Endodermal cell (in vitro differentiated cells): ENCODE results near the gene HOXA1. TPM values are rescaled to one million over a fixed set of nuclear protein-coding genes. Genes with fewer than 3 reads are reported as not detected.
"Not testable (repeated sequence)": the region's sequence is repeated elsewhere in the genome, so short reads cannot be mapped to it uniquely, and the experiment has no call there.

Experiments
- DNase-seq: peaks from one replicate; pipeline ENCODE4 v3.0.0-alpha.2; 2017
- H3K27ac ChIP-seq: 2 replicates; pipeline ENCODE4 v1.5.1; 2013; ENCODE audit warnings: mild to moderate bottlenecking, low read depth, low read length, moderate library complexity
- H3K27me3 ChIP-seq: 2 replicates; pipeline ENCODE4 v1.6.1; 2013; ENCODE audit warnings: mild to moderate bottlenecking, low read length, moderate library complexity; ENCODE audit not compliant: insufficient read depth, control insufficient read depth, poor library complexity, severe bottlenecking
- H3K36me3 ChIP-seq: 2 replicates; pipeline ENCODE4 v1.7.0; 2013; ENCODE audit warnings: mild to moderate bottlenecking, low read length, moderate library complexity; ENCODE audit not compliant: control insufficient read depth, insufficient read depth
- H3K4me1 ChIP-seq: one replicate; pipeline ENCODE4 v1.7.0; 2013; ENCODE audit warnings: low read length; ENCODE audit not compliant: control insufficient read depth, insufficient read depth
- H3K4me3 ChIP-seq: 2 replicates; pipeline ENCODE4 v1.5.1; 2013; ENCODE audit warnings: mild to moderate bottlenecking, low read length, moderate library complexity
- H3K9ac ChIP-seq: 2 replicates; pipeline ENCODE4 v1.6.1; 2013; ENCODE audit warnings: mild to moderate bottlenecking, low read length, moderate library complexity; ENCODE audit not compliant: poor library complexity, severe bottlenecking; ENCODE audit errors: extremely low read depth
- H3K9me3 ChIP-seq: 2 replicates; pipeline ENCODE4 v1.6.1; 2013; ENCODE audit warnings: mild to moderate bottlenecking, low read length, moderate library complexity; ENCODE audit not compliant: control insufficient read depth
- H3K27ac Mint-ChIP-seq: 2 replicates; pipeline ENCODE4 v1.8.0; 2020; ENCODE audit warnings: mixed read lengths
- H3K27me3 Mint-ChIP-seq: 2 replicates; pipeline ENCODE4 v1.8.0; 2021; ENCODE audit warnings: mild to moderate bottlenecking, mixed read lengths; ENCODE audit not compliant: insufficient read depth
- H3K36me3 Mint-ChIP-seq: 2 replicates; pipeline ENCODE4 v1.8.0; 2020; ENCODE audit warnings: low read depth, mixed read lengths
- H3K4me1 Mint-ChIP-seq: 2 replicates; pipeline ENCODE4 v1.8.0; 2020; ENCODE audit warnings: mixed read lengths
- H3K4me3 Mint-ChIP-seq: 2 replicates; pipeline ENCODE4 v1.8.0; 2020; ENCODE audit warnings: mild to moderate bottlenecking, moderate library complexity, mixed read lengths
- H3K9me3 Mint-ChIP-seq: 2 replicates; pipeline ENCODE4 v1.8.0; 2020; ENCODE audit warnings: mild to moderate bottlenecking, mixed read lengths
- WGBS, 2 experiments: methylation state at CpG; one replicate each; pipeline versions ENCODE4 v1.1.5 to v1.1.7; 2013; ENCODE audit warnings: missing lambda C conversion rate in 2 of 2, mixed read lengths in 1 of 2; ENCODE audit not compliant: insufficient coverage in 1 of 2, insufficient read length in 1 of 2; 5-methylcytosine and 5-hydroxymethylcytosine counted together
- total RNA-seq, 2 donors: library from RNA; stranded (reverse); fragmentation: NEBNext Ultra II Directional in 1 of 2; extraction: Animal tissue kit (Norgen Biotek cat#: 25700) in 1 of 2; gene quantifications; 2 replicates in 1 of 2; 3 replicates in 1 of 2; pipeline ENCODE4 v1.2.1, GENCODE V29; 2021
- TF ChIP-seq, protein P1 (sequence below): fragments of 200-600 bp; sonication (generic); conservative IDR thresholded peaks from 2 replicates; pipeline ENCODE4 v1.5.0; 2021; ENCODE audit warnings: antibody characterized with exemption, mild to moderate bottlenecking

The HOXA1 gene
- total RNA-seq, 2 donors from 2014 or later, result not detected

DNA sequence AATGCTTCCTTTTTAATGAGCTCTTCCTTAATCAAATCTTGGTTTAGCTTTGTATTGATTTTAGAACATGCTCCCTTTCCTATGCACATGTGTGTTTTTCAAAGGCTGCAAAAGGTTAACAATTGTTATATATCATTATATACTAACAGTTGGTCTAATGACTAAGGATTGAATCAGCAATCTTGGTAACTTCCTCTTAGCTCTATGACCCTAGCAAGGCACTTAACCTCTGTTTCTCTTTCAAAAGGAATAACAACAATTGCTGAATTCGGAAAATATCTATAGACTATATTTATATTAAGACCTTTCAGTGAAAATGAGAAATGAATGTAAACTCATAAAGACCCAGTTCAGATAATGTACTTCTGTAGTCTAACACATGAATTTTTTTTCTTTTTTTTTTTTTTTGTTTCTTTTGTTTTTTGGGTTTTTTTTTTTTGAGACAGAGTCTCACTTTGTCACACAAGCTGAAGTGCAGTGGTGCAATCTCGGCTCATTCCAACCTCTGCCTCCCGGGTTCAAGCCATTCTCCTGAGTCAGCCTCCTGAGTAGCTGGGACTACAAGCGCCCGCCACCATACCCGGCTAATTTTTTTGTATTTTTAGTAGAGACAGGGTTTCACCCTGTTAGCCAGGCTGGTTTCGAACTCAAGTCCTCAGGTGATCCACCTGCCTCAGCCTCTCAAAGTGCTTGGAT is 48.8 kb downstream of the HOXA1 start:
- Mint-ChIP-seq H3K27ac (no peak overlapping the region), H3K9me3 (peaks cover 12% of the 10 kb centered on the region), H3K36me3 (no peaks in the 10 kb centered on the region), H3K4me1 (no peaks in the 10 kb centered on the region), H3K27me3 (peaks cover 10% of the 10 kb centered on the region), H3K4me3 (no peak overlapping the region)
- Histone ChIP-seq H3K4me3 (no peak overlapping the region), H3K27ac (no peak overlapping the region), H3K27me3 (no peaks in the 10 kb centered on the region), H3K9me3 (no peaks in the 10 kb centered on the region), H3K36me3 (no peaks in the 10 kb centered on the region), H3K9ac (no peak overlapping the region), H3K4me1 (no peaks in the 10 kb centered on the region)
- TF ChIP-seq, protein P1, sequence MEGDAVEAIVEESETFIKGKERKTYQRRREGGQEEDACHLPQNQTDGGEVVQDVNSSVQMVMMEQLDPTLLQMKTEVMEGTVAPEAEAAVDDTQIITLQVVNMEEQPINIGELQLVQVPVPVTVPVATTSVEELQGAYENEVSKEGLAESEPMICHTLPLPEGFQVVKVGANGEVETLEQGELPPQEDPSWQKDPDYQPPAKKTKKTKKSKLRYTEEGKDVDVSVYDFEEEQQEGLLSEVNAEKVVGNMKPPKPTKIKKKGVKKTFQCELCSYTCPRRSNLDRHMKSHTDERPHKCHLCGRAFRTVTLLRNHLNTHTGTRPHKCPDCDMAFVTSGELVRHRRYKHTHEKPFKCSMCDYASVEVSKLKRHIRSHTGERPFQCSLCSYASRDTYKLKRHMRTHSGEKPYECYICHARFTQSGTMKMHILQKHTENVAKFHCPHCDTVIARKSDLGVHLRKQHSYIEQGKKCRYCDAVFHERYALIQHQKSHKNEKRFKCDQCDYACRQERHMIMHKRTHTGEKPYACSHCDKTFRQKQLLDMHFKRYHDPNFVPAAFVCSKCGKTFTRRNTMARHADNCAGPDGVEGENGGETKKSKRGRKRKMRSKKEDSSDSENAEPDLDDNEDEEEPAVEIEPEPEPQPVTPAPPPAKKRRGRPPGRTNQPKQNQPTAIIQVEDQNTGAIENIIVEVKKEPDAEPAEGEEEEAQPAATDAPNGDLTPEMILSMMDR, result no peak
- DNase-seq, result no peak
- 92 to 93% methylated on average over 6 of the region's 7 CpGs for WGBS, 2 experiments

DNA sequence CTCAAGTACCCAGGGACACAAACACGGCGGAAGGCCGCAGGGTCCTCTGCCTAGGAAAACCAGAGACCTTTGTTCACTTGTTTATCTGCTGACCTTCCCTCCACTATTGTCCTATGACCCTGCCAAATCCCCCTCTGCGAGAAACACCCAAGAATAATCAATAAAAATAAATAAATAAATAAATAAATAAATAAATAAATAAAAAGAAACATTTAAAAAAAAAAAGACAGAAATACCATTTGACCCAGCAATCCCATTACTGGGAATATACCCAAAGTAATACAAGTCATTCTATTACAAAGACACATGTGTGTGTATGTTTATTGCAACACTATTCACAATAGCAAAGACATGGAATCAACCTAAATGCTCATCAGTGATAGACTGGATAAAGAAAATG is 49.8 kb downstream of the HOXA1 start:
- H3K4me1 Mint-ChIP-seq, H3K36me3 Mint-ChIP-seq, H3K27ac ChIP-seq, H3K27me3 ChIP-seq, H3K36me3 ChIP-seq, H3K4me3 Mint-ChIP-seq, H3K4me1 ChIP-seq, DNase-seq, H3K9me3 ChIP-seq, H3K9ac ChIP-seq, H3K27ac Mint-ChIP-seq, H3K4me3 ChIP-seq: not testable (repeated sequence)
- Mint-ChIP-seq H3K9me3 (peaks cover 12% of the 10 kb centered on the region), H3K27me3 (peaks cover 13% of the 10 kb centered on the region)
- no CpG with 5 or more reads among the region's 4 CpGs for WGBS, 2 experiments

DNA sequence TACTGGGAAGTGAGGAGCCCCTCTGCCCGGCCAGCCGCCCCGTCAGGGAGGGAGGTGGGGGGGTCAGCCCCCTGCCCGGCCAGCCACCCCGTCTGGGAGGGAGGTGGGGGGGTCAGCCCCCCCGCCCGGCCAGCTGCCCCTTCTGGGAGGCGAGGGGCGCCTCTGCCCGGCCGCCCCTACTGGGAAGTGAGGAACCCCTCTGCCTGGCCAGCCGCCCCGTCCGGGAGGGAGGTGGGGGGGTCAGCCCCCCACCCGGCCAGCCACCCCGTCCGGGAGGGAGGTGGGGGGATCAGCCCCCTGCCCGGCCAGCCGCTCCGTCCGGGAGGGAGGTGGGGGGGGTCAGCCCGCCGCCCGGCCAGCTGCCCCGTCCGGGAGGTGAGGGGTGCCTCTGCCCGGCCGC is 50.7 kb downstream of the HOXA1 start:
- WGBS, 2 experiments, result 91% methylated on average over 15 of the region's 28 CpGs; no CpG with 5 or more reads in 1 of the 2 experiments
- H3K27me3 Mint-ChIP-seq, result peaks cover 13% of the 10 kb centered on the region
- H3K27ac Mint-ChIP-seq, H3K9ac ChIP-seq, H3K36me3 ChIP-seq, H3K36me3 Mint-ChIP-seq, H3K4me1 Mint-ChIP-seq, H3K4me3 Mint-ChIP-seq, DNase-seq, H3K4me1 ChIP-seq, H3K4me3 ChIP-seq, H3K9me3 ChIP-seq, H3K27ac ChIP-seq, H3K27me3 ChIP-seq: not testable (repeated sequence)
- H3K9me3 Mint-ChIP-seq, result peaks cover 12% of the 10 kb centered on the region

Other genes starting within 250 kb of the HOXA1 start
- 1 to 10 TPM; 3.3 to 3.4 TPM for gene SKAP2, start 231.4 kb downstream of the HOXA1 start, total RNA-seq
- not detected for gene HOXA2, start 6.7 kb upstream of the HOXA1 start, total RNA-seq
- not detected for gene HOXA4, start 34.8 kb upstream of the HOXA1 start, total RNA-seq
- not detected for gene HOXA5, start 47.7 kb upstream of the HOXA1 start, total RNA-seq
- not detected for gene HOXA6, start 51.8 kb upstream of the HOXA1 start, total RNA-seq
- not detected for gene HOXA3, start 56.6 kb upstream of the HOXA1 start, total RNA-seq
- not detected for gene HOXA7, start 60.7 kb upstream of the HOXA1 start, total RNA-seq
- gene HOXA9, start 69.5 kb upstream of the HOXA1 start, total RNA-seq, result not detected
- not detected for gene HOXA10, start 78.3 kb upstream of the HOXA1 start, total RNA-seq
- gene HOXA11, start 89.2 kb upstream of the HOXA1 start, total RNA-seq, result not detected
- not detected for gene HOXA13, start 104.1 kb upstream of the HOXA1 start, total RNA-seq
- gene EVX1, start 146.8 kb upstream of the HOXA1 start, total RNA-seq, result 10 to 100 TPM in 1 of 2 donors, 1 to 10 TPM in 1; 4.9 to 10.7 TPM